GM23248 (cell line): Measurements from ENCODE around the gene CDC42SE2. TPM values are rescaled to one million over a fixed set of nuclear protein-coding genes. Genes with fewer than 3 reads are reported as not detected.

Source experiments
- DNase-seq: peaks from one replicate; pipeline ENCODE4 v3.0.0-alpha.2; 2015
- H2AFZ ChIP-seq: fragments of 200-600 bp; sonication (generic); 2 replicates; pipeline ENCODE4 v1.6.1; 2016; ENCODE audit warnings: antibody characterized with exemption
- H3F3A ChIP-seq: fragments of 200-600 bp; sonication (generic); 2 replicates; pipeline ENCODE4 v1.6.1; 2016; ENCODE audit warnings: mild to moderate bottlenecking, antibody characterized with exemption, mixed run types; ENCODE audit not compliant: insufficient read depth
- H3K27ac ChIP-seq: fragments of 200-600 bp; sonication (generic); 2 replicates; pipeline ENCODE4 v1.5.1; 2016; ENCODE audit warnings: mild to moderate bottlenecking
- H3K27me3 ChIP-seq: fragments of 200-600 bp; sonication (generic); replicated peaks from 2 replicates; pipeline ENCODE4 v1.6.1; 2016; ENCODE audit warnings: mild to moderate bottlenecking; ENCODE audit not compliant: insufficient read depth
- H3K36me3 ChIP-seq: fragments of 200-600 bp; sonication (generic); 2 replicates; pipeline ENCODE4 v1.6.1; 2016; ENCODE audit warnings: low read depth, mild to moderate bottlenecking
- H3K4me1 ChIP-seq: fragments of 200-600 bp; sonication (generic); 2 replicates; pipeline ENCODE4 v1.6.1; 2016; ENCODE audit warnings: mild to moderate bottlenecking; ENCODE audit not compliant: insufficient read depth
- H3K4me2 ChIP-seq: fragments of 200-600 bp; sonication (generic); one replicate; pipeline ENCODE4 v1.6.1; 2016; ENCODE audit warnings: mild to moderate bottlenecking; ENCODE audit not compliant: unreplicated experiment
- H3K4me3 ChIP-seq: fragments of 200-600 bp; sonication (generic); 2 replicates; pipeline ENCODE4 v1.5.1; 2016; ENCODE audit warnings: mild to moderate bottlenecking
- H3K79me2 ChIP-seq: fragments of 200-600 bp; sonication (generic); 2 replicates; pipeline ENCODE4 v1.6.1; 2016; ENCODE audit warnings: mild to moderate bottlenecking; ENCODE audit not compliant: insufficient read depth
- H3K9ac ChIP-seq: fragments of 200-600 bp; sonication (generic); 2 replicates; pipeline ENCODE4 v1.6.1; 2016; ENCODE audit warnings: mild to moderate bottlenecking
- H3K9me2 ChIP-seq: fragments of 200-600 bp; sonication (generic); 2 replicates; pipeline ENCODE4 v1.6.1; 2016; ENCODE audit warnings: mixed run types, mild to moderate bottlenecking, moderate library complexity; ENCODE audit not compliant: insufficient read depth
- H3K9me3 ChIP-seq: fragments of 200-600 bp; sonication (generic); one replicate; pipeline ENCODE4 v1.6.1; 2017; ENCODE audit warnings: low read depth
- H4K20me1 ChIP-seq: fragments of 200-600 bp; sonication (generic); 2 replicates; pipeline ENCODE4 v1.6.0; 2016; ENCODE audit not compliant: insufficient read depth
- EZH2 ChIP-seq: fragments of 200-600 bp; sonication (generic); IDR thresholded peaks from 2 replicates; pipeline ENCODE4 v1.6.1; 2018; ENCODE audit warnings: antibody characterized with exemption, mild to moderate bottlenecking; ENCODE audit not compliant: insufficient read depth, poor library complexity, severe bottlenecking
- EZH2phosphoT487 ChIP-seq: fragments of 200-600 bp; sonication (generic); IDR thresholded peaks from 2 replicates; pipeline ENCODE4 v1.6.1; 2018; ENCODE audit warnings: antibody characterized with exemption, moderate library complexity, mild to moderate bottlenecking, low read depth; ENCODE audit not compliant: insufficient read depth
- WGBS, 2 experiments: methylation state at CpG; one replicate each; pipeline ENCODE4 v1.1.6; 2015 to 2017; ENCODE audit warnings: low lambda C conversion rate in 2 of 2, low coverage in 1 of 2; ENCODE audit errors: missing lambda C conversion rate in 2 of 2; 5-methylcytosine and 5-hydroxymethylcytosine counted together
- in situ Hi-C: fragments of 300-500 bp; cut with MboI; formaldehyde crosslinking; loops from 2 replicates; pipeline ENCODE4 v1.15.0; 2020
- polyA plus RNA-seq: library from polyadenylated mRNA; unstranded; fragments of >200 nt; fragmentation: Nextera tagmentation; extraction: Ambion mirVana; gene quantifications from 2 replicates; pipeline ENCODE4 v1.2.1, GENCODE V29; 2016
- total RNA-seq: library from RNA; depleted of rRNA; stranded (reverse); fragments of >200 nt; shearing (Covaris generic); gene quantifications from 2 replicates; pipeline ENCODE4 v1.2.3, GENCODE V29; 2014

CDC42SE2 gene
- total and polyA plus RNA-seq, 2 experiments from 2014 or later, result 13.7 to 17.5 TPM

- H3K4me3 ChIP-seq, result no peak overlapping the region
- WGBS, 2 experiments, result 70 to 81% methylated on average over 4 of the region's 4 CpGs
- no peaks in the 10 kb centered on the region for H3F3A ChIP-seq
- no peaks in the 10 kb centered on the region for H3K36me3 ChIP-seq
- H3K4me1 ChIP-seq, result no peaks in the 10 kb centered on the region
- H3K79me2 ChIP-seq, result peaks cover 24% of the 10 kb centered on the region
- H3K9me2 ChIP-seq, result no peaks in the 10 kb centered on the region
- no peak overlapping the region for H3K9ac ChIP-seq
- no peaks in the 10 kb centered on the region for H3K27me3 ChIP-seq
- no peak overlapping the region for H3K27ac ChIP-seq
- TF ChIP-seq EZH2phosphoT487 (no peak), EZH2 (no peak)
- no peaks in the 10 kb centered on the region for H4K20me1 ChIP-seq
- H2AFZ ChIP-seq, result no peak overlapping the region
- no peaks in the 10 kb centered on the region for H3K9me3 ChIP-seq
- no peak overlapping the region for H3K4me2 ChIP-seq
- in situ Hi-C loops, result no loop called here
- DNase-seq, result no peak
These were observed 105.0 kb downstream of the CDC42SE2 start for GRCh38 chr5:131368866-131369265.

GRCh38 chr5:131369558-131369957, 105.7 kb downstream of the CDC42SE2 start:
- Histone ChIP-seq H3K4me1 (no peaks in the 10 kb centered on the region), H3K27me3 (no peaks in the 10 kb centered on the region), H3K4me2 (no peak overlapping the region), H3K27ac (no peak overlapping the region), H3K79me2 (peaks cover 24% of the 10 kb centered on the region), H3K36me3 (no peaks in the 10 kb centered on the region), H2AFZ (no peak overlapping the region), H3K9me2 (no peaks in the 10 kb centered on the region), H4K20me1 (no peaks in the 10 kb centered on the region), H3F3A (no peaks in the 10 kb centered on the region), H3K9ac (no peak overlapping the region), H3K9me3 (no peaks in the 10 kb centered on the region), H3K4me3 (no peak overlapping the region)
- 96 to 98% methylated on average over 1 of the region's 1 CpG for WGBS, 2 experiments
- DNase-seq, result no peak
- TF ChIP-seq EZH2phosphoT487, result no peak
- no peak for TF ChIP-seq EZH2
- in situ Hi-C loops, result no loop called here

DNA sequence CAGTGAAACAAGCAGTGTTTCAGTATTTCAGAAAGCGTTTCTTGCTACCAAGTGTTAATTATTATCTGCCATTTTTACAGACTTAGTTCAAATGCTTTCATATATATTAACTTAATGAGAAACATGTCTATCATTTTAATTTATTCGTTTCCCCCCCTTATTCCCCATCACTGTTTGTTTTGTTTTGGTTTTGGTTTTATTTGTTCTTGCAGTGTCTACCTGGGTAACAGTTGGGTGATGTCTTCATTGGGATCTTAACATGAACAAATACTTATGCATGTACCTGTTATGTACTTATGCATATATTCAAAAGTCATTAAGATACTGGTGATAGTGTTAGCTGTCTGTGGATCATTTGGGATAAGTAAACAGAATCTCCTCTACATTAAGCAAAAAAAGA, 108.0 kb downstream of the CDC42SE2 start:
- TF ChIP-seq EZH2, result no peak
- no peak for TF ChIP-seq EZH2phosphoT487
- in situ Hi-C loops, result no loop called here
- Histone ChIP-seq H3K4me2 (no peak overlapping the region), H3K4me3 (no peak overlapping the region), H3K4me1 (no peaks in the 10 kb centered on the region), H2AFZ (no peak overlapping the region), H3K27me3 (no peaks in the 10 kb centered on the region), H3K36me3 (no peaks in the 10 kb centered on the region), H3K9ac (no peak overlapping the region), H3K9me3 (no peaks in the 10 kb centered on the region), H3F3A (no peaks in the 10 kb centered on the region), H4K20me1 (0 out of 2 replicates have a peak, but pooled peaks cover 4% of the 10 kb centered on the region), H3K27ac (no peak overlapping the region), H3K9me2 (no peaks in the 10 kb centered on the region), H3K79me2 (peaks cover 26% of the 10 kb centered on the region; the same call in 1 of the 2 replicates)
- no peak for DNase-seq
- WGBS, 2 experiments, result 78% methylated on average over 2 of the region's 2 CpGs

DNA sequence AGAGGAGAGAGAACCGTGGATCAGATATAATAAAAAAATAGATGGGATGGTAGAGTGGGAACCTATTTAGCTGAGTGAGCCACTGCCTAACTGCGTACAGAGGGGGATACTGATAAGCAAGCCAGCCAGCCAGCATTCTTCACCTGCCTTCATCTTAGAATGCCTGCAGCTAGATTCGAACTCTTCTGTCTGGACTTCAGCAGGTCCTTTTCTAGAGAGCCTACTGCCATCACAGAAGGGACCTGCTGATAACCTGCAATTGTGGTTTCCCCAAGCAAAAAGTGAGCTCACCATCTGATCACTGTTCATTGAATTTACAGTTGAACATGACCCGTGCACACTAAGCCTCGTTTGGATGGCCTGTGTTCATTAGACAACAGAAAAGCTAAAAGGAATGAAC, 109.4 kb downstream of the CDC42SE2 start:
- Histone ChIP-seq H3K4me3 (no peak overlapping the region), H3K36me3 (no peaks in the 10 kb centered on the region), H3K27me3 (no peaks in the 10 kb centered on the region), H3K9me3 (no peaks in the 10 kb centered on the region), H3K4me1 (0 out of 2 replicates have a peak, but pooled peaks cover 8% of the 10 kb centered on the region), H2AFZ (no peak overlapping the region), H3K4me2 (no peak overlapping the region), H3K9me2 (no peaks in the 10 kb centered on the region), H3K9ac (no peak overlapping the region), H3K79me2 (peaks cover 29% of the 10 kb centered on the region; the same call in 1 of the 2 replicates), H4K20me1 (0 out of 2 replicates have a peak, but pooled peaks cover 4% of the 10 kb centered on the region), H3K27ac (no peak overlapping the region), H3F3A (no peaks in the 10 kb centered on the region)
- in situ Hi-C loops, result no loop called here
- 93 to 96% methylated on average over 5 of the region's 5 CpGs for WGBS, 2 experiments
- no peak for DNase-seq
- TF ChIP-seq EZH2phosphoT487 (no peak), EZH2 (no peak)

- Histone ChIP-seq H3K4me2 (no peak overlapping the region), H2AFZ (no peak overlapping the region), H3K4me1 (0 out of 2 replicates have a peak, but pooled peaks cover 8% of the 10 kb centered on the region), H3K79me2 (peaks cover 29% of the 10 kb centered on the region; the same call in 1 of the 2 replicates), H3K36me3 (no peaks in the 10 kb centered on the region), H3K9me2 (no peaks in the 10 kb centered on the region), H3K9me3 (no peaks in the 10 kb centered on the region), H3F3A (0 out of 2 replicates have a peak, but pooled peaks cover 7% of the 10 kb centered on the region), H3K27me3 (no peaks in the 10 kb centered on the region), H3K9ac (no peak overlapping the region), H3K4me3 (no peak overlapping the region), H3K27ac (no peak overlapping the region), H4K20me1 (0 out of 2 replicates have a peak, but pooled peaks cover 4% of the 10 kb centered on the region)
- DNase-seq, result no peak
- in situ Hi-C loops, result no loop called here
- WGBS, 2 experiments, result 83 to 88% methylated on average over 2 of the region's 2 CpGs
- TF ChIP-seq EZH2phosphoT487 (no peak), EZH2 (no peak)
These were observed 111.5 kb downstream of the CDC42SE2 start for GRCh38 chr5:131375351-131375750.
